Endodermal cell (in vitro differentiated cells): ENCODE measurements around the gene TMEM272. TPM values are rescaled to one million over a fixed set of nuclear protein-coding genes. Genes with fewer than 3 reads are reported as not detected.
"Not testable (repeated sequence)": the region's sequence is repeated elsewhere in the genome, so short reads cannot be mapped to it uniquely, and the experiment has no call there.

Experiments used
- DNase-seq: peaks from one replicate; pipeline ENCODE4 v3.0.0-alpha.2; 2017
- H3K27ac ChIP-seq: 2 replicates; pipeline ENCODE4 v1.5.1; 2013; ENCODE audit warnings: mild to moderate bottlenecking, low read depth, low read length, moderate library complexity
- H3K27me3 ChIP-seq: 2 replicates; pipeline ENCODE4 v1.6.1; 2013; ENCODE audit warnings: mild to moderate bottlenecking, low read length, moderate library complexity; ENCODE audit not compliant: insufficient read depth, control insufficient read depth, poor library complexity, severe bottlenecking
- H3K36me3 ChIP-seq: 2 replicates; pipeline ENCODE4 v1.7.0; 2013; ENCODE audit warnings: mild to moderate bottlenecking, low read length, moderate library complexity; ENCODE audit not compliant: control insufficient read depth, insufficient read depth
- H3K4me1 ChIP-seq: one replicate; pipeline ENCODE4 v1.7.0; 2013; ENCODE audit warnings: low read length; ENCODE audit not compliant: control insufficient read depth, insufficient read depth
- H3K4me3 ChIP-seq: 2 replicates; pipeline ENCODE4 v1.5.1; 2013; ENCODE audit warnings: mild to moderate bottlenecking, low read length, moderate library complexity
- H3K9ac ChIP-seq: 2 replicates; pipeline ENCODE4 v1.6.1; 2013; ENCODE audit warnings: mild to moderate bottlenecking, low read length, moderate library complexity; ENCODE audit not compliant: poor library complexity, severe bottlenecking; ENCODE audit errors: extremely low read depth
- H3K9me3 ChIP-seq: 2 replicates; pipeline ENCODE4 v1.6.1; 2013; ENCODE audit warnings: mild to moderate bottlenecking, low read length, moderate library complexity; ENCODE audit not compliant: control insufficient read depth
- H3K27ac Mint-ChIP-seq: 2 replicates; pipeline ENCODE4 v1.8.0; 2020; ENCODE audit warnings: mixed read lengths
- H3K27me3 Mint-ChIP-seq: 2 replicates; pipeline ENCODE4 v1.8.0; 2021; ENCODE audit warnings: mild to moderate bottlenecking, mixed read lengths; ENCODE audit not compliant: insufficient read depth
- H3K36me3 Mint-ChIP-seq: 2 replicates; pipeline ENCODE4 v1.8.0; 2020; ENCODE audit warnings: low read depth, mixed read lengths
- H3K4me1 Mint-ChIP-seq: 2 replicates; pipeline ENCODE4 v1.8.0; 2020; ENCODE audit warnings: mixed read lengths
- H3K4me3 Mint-ChIP-seq: 2 replicates; pipeline ENCODE4 v1.8.0; 2020; ENCODE audit warnings: mild to moderate bottlenecking, moderate library complexity, mixed read lengths
- H3K9me3 Mint-ChIP-seq: 2 replicates; pipeline ENCODE4 v1.8.0; 2020; ENCODE audit warnings: mild to moderate bottlenecking, mixed read lengths
- CTCF ChIP-seq: fragments of 200-600 bp; sonication (generic); conservative IDR thresholded peaks from 2 replicates; pipeline ENCODE4 v1.5.0; 2021; ENCODE audit warnings: antibody characterized with exemption, mild to moderate bottlenecking
- WGBS, 2 experiments: methylation state at CpG; one replicate each; pipeline versions ENCODE4 v1.1.5 to v1.1.7; 2013; ENCODE audit warnings: missing lambda C conversion rate in 2 of 2, mixed read lengths in 1 of 2; ENCODE audit not compliant: insufficient coverage in 1 of 2, insufficient read length in 1 of 2; 5-methylcytosine and 5-hydroxymethylcytosine counted together
- total RNA-seq, 2 donors: library from RNA; stranded (reverse); fragmentation: NEBNext Ultra II Directional in 1 of 2; extraction: Animal tissue kit (Norgen Biotek cat#: 25700) in 1 of 2; gene quantifications; 2 replicates in 1 of 2; 3 replicates in 1 of 2; pipeline ENCODE4 v1.2.1, GENCODE V29; 2021

Gene TMEM272
- total RNA-seq, 2 donors from 2014 or later, result 0.62 TPM

- peaks cover 12% of the 10 kb centered on the region for H3K4me1 Mint-ChIP-seq
- Histone ChIP-seq H3K4me1 (no peaks in the 10 kb centered on the region), H3K27ac (no peak overlapping the region), H3K9me3 (no peaks in the 10 kb centered on the region), H3K27me3 (no peaks in the 10 kb centered on the region), H3K36me3 (no peaks in the 10 kb centered on the region), H3K4me3 (no peak overlapping the region), H3K9ac (no peak overlapping the region)
- no peaks in the 10 kb centered on the region for H3K36me3 Mint-ChIP-seq
- no peak overlapping the region for H3K27ac Mint-ChIP-seq
- no peaks in the 10 kb centered on the region for H3K27me3 Mint-ChIP-seq
- no peak overlapping the region for H3K4me3 Mint-ChIP-seq
- no peak for DNase-seq
- no peaks in the 10 kb centered on the region for H3K9me3 Mint-ChIP-seq
- no peak for TF ChIP-seq CTCF
- WGBS, 2 experiments, result 91 to 93% methylated on average over 4 to 8 of the region's 10 CpGs
Measured at GRCh38 chr13:51825681-51826254, 19.2 kb downstream of the TMEM272 start.

GRCh38 chr13:51825165-51825592 is 19.8 kb downstream of the TMEM272 start:
- WGBS, 2 experiments, result 79 to 81% methylated on average over 2 of the region's 2 CpGs
- Histone ChIP-seq H3K4me1 (no peaks in the 10 kb centered on the region), H3K36me3 (no peaks in the 10 kb centered on the region), H3K27ac (no peak overlapping the region), H3K9me3 (no peaks in the 10 kb centered on the region), H3K9ac (no peak overlapping the region), H3K27me3 (no peaks in the 10 kb centered on the region), H3K4me3 (no peak overlapping the region)
- Mint-ChIP-seq H3K36me3 (no peaks in the 10 kb centered on the region), H3K27ac (no peak overlapping the region), H3K4me1 (peaks cover 17% of the 10 kb centered on the region), H3K9me3 (no peaks in the 10 kb centered on the region), H3K4me3 (no peak overlapping the region), H3K27me3 (no peaks in the 10 kb centered on the region)
- no peak for DNase-seq
- no peak for TF ChIP-seq CTCF

GRCh38 chr13:51824712-51825111 is 20.3 kb downstream of the TMEM272 start:
- H3K27me3 ChIP-seq, H3K4me1 ChIP-seq, H3K9ac ChIP-seq, H3K4me3 ChIP-seq, H3K9me3 ChIP-seq, H3K9me3 Mint-ChIP-seq, H3K27ac Mint-ChIP-seq, H3K36me3 Mint-ChIP-seq, H3K27me3 Mint-ChIP-seq, DNase-seq, H3K36me3 ChIP-seq, H3K4me3 Mint-ChIP-seq, H3K27ac ChIP-seq: not testable (repeated sequence)
- peaks cover 22% of the 10 kb centered on the region for H3K4me1 Mint-ChIP-seq
- WGBS, 2 experiments, result 92 to 100% methylated on average over 11 of the region's 11 CpGs

GRCh38 chr13:51823863-51824262 is 21.1 kb downstream of the TMEM272 start:
- Mint-ChIP-seq H3K4me3 (no peak overlapping the region), H3K27ac (no peak overlapping the region), H3K9me3 (no peaks in the 10 kb centered on the region), H3K4me1 (peaks cover 25% of the 10 kb centered on the region), H3K27me3 (no peaks in the 10 kb centered on the region), H3K36me3 (no peaks in the 10 kb centered on the region)
- Histone ChIP-seq H3K27me3 (no peaks in the 10 kb centered on the region), H3K4me3 (no peak overlapping the region), H3K36me3 (no peaks in the 10 kb centered on the region), H3K9me3 (no peaks in the 10 kb centered on the region), H3K9ac (no peak overlapping the region), H3K4me1 (no peaks in the 10 kb centered on the region), H3K27ac (no peak overlapping the region)
- no peak for DNase-seq
- WGBS, 2 experiments, result 86 to 89% methylated on average over 1 to 2 of the region's 2 CpGs
- no peak for TF ChIP-seq CTCF
